Liver (tissue), 3 donors: ENCODE data around the gene NCS1.

Experiments used
- CTCF ChIP-seq: fragments of 150-350 bp; IDR thresholded peaks from 2 replicates; pipeline ENCODE4 v1.5.1; 2017; ENCODE audit warnings: improper control_type of control experiment, low read depth, low read length; ENCODE audit not compliant: missing input control
- FOXA2 ChIP-seq: IDR thresholded peaks from 2 replicates; pipeline ENCODE4 v1.6.1; 2016; ENCODE audit warnings: antibody characterized with exemption
- NR2F2 ChIP-seq: IDR thresholded peaks from 2 replicates; pipeline ENCODE4 v1.6.1; 2016; ENCODE audit warnings: antibody characterized with exemption
- RAD21 ChIP-seq, 2 donors: IDR thresholded peaks; 2 replicates each; pipeline ENCODE4 v1.6.1; 2016; ENCODE audit warnings: antibody characterized with exemption in 2 of 2, mild to moderate bottlenecking in 2 of 2
- donor health status: healthy.
- donor health status: healthy.

- TF ChIP-seq CTCF (no peak), NR2F2 (no peak), FOXA2 (no peak), RAD21 (IDR thresholded peaks at IDR 0.05) (no peak)
These were observed 70.2 kb downstream of the NCS1 start for GRCh38 chr9:130242270-130243014.
